Spleen (tissue), 11 donors: ENCODE results near the gene TIE1. TPM values are rescaled to one million over a fixed set of nuclear protein-coding genes. Genes with fewer than 3 reads are reported as not detected.

Experiments used
- DNase-seq: peaks from one replicate; pipeline ENCODE4 v3.0.0-alpha.2; 2020
- H3K27ac ChIP-seq, 8 donors: fragments of 200-600 bp; sonication (generic) in 7 of 8; 1 replicate in 4 of 8; 2 replicates in 4 of 8; pipeline versions ENCODE4 v1.5.0 to v1.8.0; 2016 to 2021; ENCODE audit warnings: inconsistent platforms in 4 of 8, mild to moderate bottlenecking in 4 of 8, moderate library complexity in 1 of 8
- H3K27me3 ChIP-seq, 7 donors: fragments of 200-600 bp; sonication (generic) in 6 of 7; replicated peaks in 1 of 7; 1 replicate in 4 of 7; 2 replicates in 3 of 7; pipeline versions ENCODE4 v1.5.0 to v1.8.0; 2016 to 2021; ENCODE audit warnings: inconsistent platforms in 3 of 7, mild to moderate bottlenecking in 1 of 7
- H3K36me3 ChIP-seq, 6 donors: fragments of 200-600 bp; sonication (generic) in 5 of 6; 1 replicate in 4 of 6; 2 replicates in 2 of 6; pipeline versions ENCODE4 v1.5.0 to v1.8.0; 2016 to 2021; ENCODE audit warnings: inconsistent platforms in 2 of 6
- H3K4me1 ChIP-seq, 6 donors: fragments of 200-600 bp; sonication (generic) in 5 of 6; 1 replicate in 3 of 6; 2 replicates in 3 of 6; pipeline versions ENCODE4 v1.5.0 to v1.8.0; 2016 to 2021; ENCODE audit warnings: inconsistent platforms in 3 of 6
- H3K4me3 ChIP-seq, 8 donors: fragments of 200-600 bp; sonication (generic) in 7 of 8; 1 replicate in 4 of 8; 2 replicates in 4 of 8; pipeline versions ENCODE4 v1.5.0 to v1.8.0; 2016 to 2021; ENCODE audit warnings: inconsistent platforms in 4 of 8, mild to moderate bottlenecking in 4 of 8, moderate library complexity in 2 of 8
- H3K9me3 ChIP-seq, 8 donors: fragments of 200-600 bp; sonication (generic) in 7 of 8; 1 replicate in 4 of 8; 2 replicates in 4 of 8; pipeline versions ENCODE4 v1.5.0 to v1.8.0; 2016 to 2021; ENCODE audit warnings: inconsistent platforms in 4 of 8
- CTCF ChIP-seq, 11 experiments: fragments of 200-600 bp in 7 of 11; fragments of 450-650 bp in 4 of 11; sonication (generic) in 4 of 11; IDR thresholded peaks in 8 of 11; conservative IDR thresholded peaks in 3 of 11; 1 replicate in 7 of 11; 2 replicates in 4 of 11; pipeline versions ENCODE4 v1.4.0 to v1.8.0; 2016 to 2021; ENCODE audit warnings: antibody characterized with exemption in 11 of 11, inconsistent platforms in 4 of 11, mild to moderate bottlenecking in 1 of 11
- POLR2A ChIP-seq, 3 donors: fragments of 450-650 bp; IDR thresholded peaks; one replicate each; pipeline ENCODE4 v1.5.1; 2017; ENCODE audit warnings: antibody characterized with exemption in 3 of 3, mild to moderate bottlenecking in 1 of 3
- POLR2AphosphoS5 ChIP-seq, 3 donors: sonication (generic); formaldehyde crosslinking; IDR thresholded peaks; one replicate each; pipeline ENCODE4 v1.5.1; 2017; ENCODE audit warnings: antibody characterized with exemption in 3 of 3
- WGBS, 5 donors: extraction: QIAGEN DNeasy Blood & Tissue Kit in 3 of 5; methylation state at CpG; one replicate each; pipeline versions ENCODE4 v1.1.5 to v1.1.7; 2013 to 2018; 5-methylcytosine and 5-hydroxymethylcytosine counted together
- intact Hi-C: fragments of 100-400 bp; cut with DNase I; formaldehyde crosslinking; loops from one replicate; pipeline ENCODE4 v1.15.0; 2023; ENCODE audit warnings: low total_unique reads
- polyA plus RNA-seq, 3 donors: library from polyadenylated mRNA; stranded (reverse); fragments of 200-250 nt; gene quantifications; one replicate each; pipeline ENCODE4 v1.2.1, GENCODE V29; 2013
- total RNA-seq, 7 donors: library from RNA; depleted of rRNA in 3 of 7; stranded (reverse); fragments of >200 nt in 3 of 7; fragmentation: NEBNext Ultra II Directional in 4 of 7; extraction: Animal tissue kit (Norgen Biotek cat#: 25700) in 4 of 7; gene quantifications; one replicate each; pipeline versions ENCODE4 v1.1.0 to v1.2.1, GENCODE V29; 2016 to 2021
- donor health status: healthy with polysubstance abuse.
- donor health status: DM: no; HTN: no; CAD: no; lungs with moderate emphysema.
- donor health status: DM: no; HTN: no; CAD: no.
- donor health status: Bipolar disorder and iron deficiency.
- donor health status: healthy.
- donor health status: DM: no; HTN: no; CAD: no.
- donor health status: DM: yes; HTN: yes; CAD: no.

Gene TIE1
- total and polyA plus RNA-seq, 10 donors: 4.9 to 81.8 (median 55.7) TPM

- peaks cover 0 to 22% (median 0%) of the 10 kb centered on the region in 7 donors for H3K27me3 ChIP-seq
- WGBS, 5 donors: 43 to 54% (median 44%) methylated on average over 8 to 11 of the region's 11 CpGs
- TF ChIP-seq POLR2A (IDR thresholded peaks at IDR 0.05) (no peak), POLR2AphosphoS5 (IDR thresholded peaks at IDR 0.05) (peak in 2 of 3 donors; percentile 47 to 68)
- H3K4me1 ChIP-seq: peaks cover 3 to 24% (median 13%) of the 10 kb centered on the region in 6 donors
- intact Hi-C loops: no loop called here
- DNase-seq: peak; percentile 73
- H3K9me3 ChIP-seq: no peaks in the 10 kb centered on the region
- H3K4me3 ChIP-seq: no peak overlapping the region
- H3K36me3 ChIP-seq: no peaks in the 10 kb centered on the region
- H3K27ac ChIP-seq: peak overlapping the region in 6 of 8 donors; percentile 17 to 54 (median 38)
These were observed 26.5 kb upstream of the TIE1 start for GRCh38 chr1:43274125-43274803.

GRCh38 chr1:43274804-43275180 lies 26.0 kb upstream of the TIE1 start:
- H3K27me3 ChIP-seq: peaks cover 0 to 17% (median 0%) of the 10 kb centered on the region in 7 donors
- intact Hi-C loops: no loop called here
- H3K9me3 ChIP-seq: no peaks in the 10 kb centered on the region
- H3K4me3 ChIP-seq: no peak overlapping the region
- 75 to 93% (median 79%) methylated on average over 8 of the region's 8 CpGs for WGBS, 5 donors
- peaks cover 3 to 24% (median 13%) of the 10 kb centered on the region in 6 donors for H3K4me1 ChIP-seq
- DNase-seq: peak; percentile 37
- H3K36me3 ChIP-seq: no peaks in the 10 kb centered on the region
- TF ChIP-seq POLR2AphosphoS5 (IDR thresholded peaks at IDR 0.05) (no peak), CTCF (IDR thresholded peaks at IDR 0.05 in 8 of 11, conservative IDR thresholded peaks at IDR 0.05 in 3 of 11) (no peak), POLR2A (IDR thresholded peaks at IDR 0.05) (no peak)
- H3K27ac ChIP-seq: peak overlapping the region in 3 of 8 donors; percentile 17 to 34 (median 26)

GRCh38 chr1:43275826-43276620 lies 24.8 kb upstream of the TIE1 start:
- H3K27me3 ChIP-seq: peaks cover 0 to 5% (median 0%) of the 10 kb centered on the region in 7 donors
- no peak overlapping the region for H3K4me3 ChIP-seq
- TF ChIP-seq POLR2A (IDR thresholded peaks at IDR 0.05): no peak
- TF ChIP-seq POLR2AphosphoS5 (IDR thresholded peaks at IDR 0.05): no peak
- TF ChIP-seq CTCF (IDR thresholded peaks at IDR 0.05 in 8 of 11, conservative IDR thresholded peaks at IDR 0.05 in 3 of 11): no peak
- no peaks in the 10 kb centered on the region for H3K36me3 ChIP-seq
- 84 to 93% (median 89%) methylated on average over 12 of the region's 12 CpGs for WGBS, 5 donors
- H3K9me3 ChIP-seq: no peaks in the 10 kb centered on the region
- H3K4me1 ChIP-seq: peaks cover 3 to 19% (median 9%) of the 10 kb centered on the region in 6 donors
- intact Hi-C loops: no loop called here
- DNase-seq: peak; percentile 33
- H3K27ac ChIP-seq: no peak overlapping the region

GRCh38 chr1:43276673-43277072 lies 24.1 kb upstream of the TIE1 start:
- H3K36me3 ChIP-seq: no peaks in the 10 kb centered on the region
- intact Hi-C loops: no loop called here
- no peak overlapping the region for H3K27ac ChIP-seq
- peak; percentile 30 for DNase-seq
- H3K27me3 ChIP-seq: no peaks in the 10 kb centered on the region
- peaks cover 3 to 15% (median 8%) of the 10 kb centered on the region in 6 donors for H3K4me1 ChIP-seq
- 65 to 78% (median 75%) methylated on average over 7 of the region's 7 CpGs for WGBS, 5 donors
- TF ChIP-seq POLR2AphosphoS5 (IDR thresholded peaks at IDR 0.05) (no peak), POLR2A (IDR thresholded peaks at IDR 0.05) (no peak), CTCF (IDR thresholded peaks at IDR 0.05 in 8 of 11, conservative IDR thresholded peaks at IDR 0.05 in 3 of 11) (no peak)
- no peaks in the 10 kb centered on the region for H3K9me3 ChIP-seq
- no peak overlapping the region for H3K4me3 ChIP-seq
